ENCODE measurements around the gene TTC28.
"Not testable (repeated sequence)": the region's sequence is repeated elsewhere in the genome, so short reads cannot be mapped to it uniquely, and the experiment has no call there.

Gene TTC28

DNA sequence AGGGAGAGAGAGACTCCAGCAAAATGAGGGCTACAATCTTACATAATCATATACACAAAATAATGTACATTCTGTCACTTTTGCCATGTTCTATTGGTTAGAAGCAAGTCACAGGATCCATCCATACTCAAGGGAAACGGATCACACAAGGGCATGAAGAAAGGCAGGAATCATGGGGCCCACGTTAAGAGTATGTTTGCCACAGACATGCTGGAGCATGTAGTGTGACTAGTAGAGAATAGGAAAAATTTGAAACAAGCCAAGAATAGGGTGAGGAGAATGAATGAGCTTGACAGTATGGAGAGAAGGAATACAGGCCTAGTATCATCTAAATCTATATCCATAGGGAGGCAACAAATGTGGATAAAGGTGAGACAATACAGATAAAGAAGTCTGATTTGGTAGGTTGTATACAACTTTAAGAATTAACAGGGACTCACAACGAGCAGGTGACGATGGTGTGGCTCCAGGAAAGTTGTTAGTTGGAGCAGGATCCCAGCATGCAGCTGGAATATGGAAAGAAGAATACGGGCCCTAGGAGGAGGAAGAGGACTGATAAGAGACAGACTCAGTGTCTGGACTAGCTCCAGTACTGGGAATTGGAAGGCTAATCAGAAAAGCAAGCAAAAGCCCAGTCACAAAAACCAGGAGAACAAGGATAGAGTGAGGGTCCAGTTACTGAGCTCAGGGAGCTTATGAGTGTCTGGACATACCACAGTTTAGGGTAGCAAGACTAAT, 458.8 kb downstream of the TTC28 start:
- TF ChIP-seq, protein P1, sequence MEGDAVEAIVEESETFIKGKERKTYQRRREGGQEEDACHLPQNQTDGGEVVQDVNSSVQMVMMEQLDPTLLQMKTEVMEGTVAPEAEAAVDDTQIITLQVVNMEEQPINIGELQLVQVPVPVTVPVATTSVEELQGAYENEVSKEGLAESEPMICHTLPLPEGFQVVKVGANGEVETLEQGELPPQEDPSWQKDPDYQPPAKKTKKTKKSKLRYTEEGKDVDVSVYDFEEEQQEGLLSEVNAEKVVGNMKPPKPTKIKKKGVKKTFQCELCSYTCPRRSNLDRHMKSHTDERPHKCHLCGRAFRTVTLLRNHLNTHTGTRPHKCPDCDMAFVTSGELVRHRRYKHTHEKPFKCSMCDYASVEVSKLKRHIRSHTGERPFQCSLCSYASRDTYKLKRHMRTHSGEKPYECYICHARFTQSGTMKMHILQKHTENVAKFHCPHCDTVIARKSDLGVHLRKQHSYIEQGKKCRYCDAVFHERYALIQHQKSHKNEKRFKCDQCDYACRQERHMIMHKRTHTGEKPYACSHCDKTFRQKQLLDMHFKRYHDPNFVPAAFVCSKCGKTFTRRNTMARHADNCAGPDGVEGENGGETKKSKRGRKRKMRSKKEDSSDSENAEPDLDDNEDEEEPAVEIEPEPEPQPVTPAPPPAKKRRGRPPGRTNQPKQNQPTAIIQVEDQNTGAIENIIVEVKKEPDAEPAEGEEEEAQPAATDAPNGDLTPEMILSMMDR (IDR thresholded peaks at IDR 0.05; ENCODE audit: insufficient read depth, low read depth, low read length, missing control alignments), result no peak
- H3K4me3 ChIP-seq (ENCODE audit: low read length), result no peak overlapping the region
- DNase-seq (ENCODE audit: low read depth), result peak; percentile 52

DNA sequence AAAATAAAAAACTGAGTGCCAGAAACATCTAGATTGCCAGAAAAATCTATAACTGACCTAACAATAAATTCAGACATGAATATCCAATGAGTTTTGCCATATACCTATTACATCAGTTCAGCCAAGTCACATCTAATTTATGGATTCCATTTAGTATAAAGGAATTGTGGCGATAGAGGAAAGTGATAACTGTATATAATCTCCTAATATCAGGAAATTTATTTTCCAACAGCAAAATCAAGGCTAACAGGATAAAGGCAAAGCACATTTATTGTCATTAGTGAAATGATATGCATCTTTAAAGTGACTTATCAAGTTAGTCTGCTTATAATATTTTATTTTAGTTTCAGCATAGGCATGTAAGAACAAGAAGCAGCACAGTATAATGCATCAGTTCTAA, 462.4 kb downstream of the TTC28 start:
- DNase-seq (ENCODE audit: low read depth), result no peak
- no peak overlapping the region for H3K4me3 ChIP-seq (ENCODE audit: low read length)
- TF ChIP-seq, protein P1 (IDR thresholded peaks at IDR 0.05; ENCODE audit: insufficient read depth, low read depth, low read length, missing control alignments), result no peak

DNA sequence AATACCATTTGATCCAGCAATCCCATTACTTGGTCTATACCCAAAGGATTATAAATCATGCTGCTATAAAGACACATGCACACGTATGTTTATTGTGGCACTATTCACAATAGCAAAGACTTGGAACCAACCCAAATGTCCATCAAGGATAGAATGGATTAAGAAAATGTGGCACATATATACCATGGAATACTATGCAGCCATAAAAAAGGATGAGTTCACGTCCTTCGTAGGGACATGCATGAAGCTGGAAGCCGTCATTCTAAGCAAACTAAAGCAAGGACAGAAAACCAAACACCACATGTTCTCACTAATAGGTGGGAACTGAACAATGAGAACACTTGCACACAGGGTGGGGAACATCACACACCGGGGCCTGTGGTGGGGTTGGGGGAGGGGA, 464.9 kb downstream of the TTC28 start:
- not testable (repeated sequence) for H3K4me3 ChIP-seq (ENCODE audit: low read length); DNase-seq (ENCODE audit: low read depth)

DNA sequence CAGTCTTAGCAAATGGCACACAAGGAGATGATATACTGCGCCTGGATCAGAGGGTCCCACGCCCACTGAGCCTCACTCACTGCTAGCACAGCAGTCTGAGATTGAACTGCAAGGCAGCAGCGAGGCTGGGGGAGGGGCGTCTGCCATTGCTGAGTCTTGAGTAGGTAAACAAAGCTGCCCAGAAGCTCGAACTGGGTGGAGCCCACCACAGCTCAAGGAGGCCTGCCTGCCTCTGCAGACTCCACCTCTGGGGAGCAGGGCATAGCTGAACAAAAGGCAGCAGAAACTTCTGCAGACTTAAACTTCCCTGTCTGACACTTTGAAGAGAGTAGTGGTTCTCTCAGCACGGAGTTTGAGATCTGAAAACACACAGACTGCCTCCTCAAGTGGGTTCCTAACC, 470.2 kb downstream of the TTC28 start:
- not testable (repeated sequence) for H3K4me3 ChIP-seq (ENCODE audit: low read length); DNase-seq (ENCODE audit: low read depth)

DNA sequence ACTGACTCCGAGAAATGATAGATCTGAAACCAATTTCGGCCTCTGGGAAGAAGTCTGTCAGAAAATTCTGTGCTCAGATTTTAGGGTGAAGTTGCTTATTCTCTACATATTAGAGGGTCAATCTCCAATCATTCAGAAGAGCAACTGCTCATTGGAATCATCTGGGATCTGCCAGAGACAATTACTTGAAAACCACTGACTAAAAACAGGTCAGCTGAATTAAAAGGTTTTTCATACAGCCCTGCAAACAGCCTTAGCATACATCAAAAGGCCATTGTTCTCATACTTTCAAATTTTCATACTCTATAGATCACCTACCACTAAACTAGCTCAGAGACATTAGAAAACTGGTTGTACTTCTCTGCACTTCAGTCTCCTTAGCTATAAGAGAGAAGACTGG, 470.9 kb downstream of the TTC28 start:
- H3K4me3 ChIP-seq (ENCODE audit: low read length), result no peak overlapping the region
- TF ChIP-seq, protein P1 (IDR thresholded peaks at IDR 0.05; ENCODE audit: insufficient read depth, low read depth, low read length, missing control alignments), result no peak
- no peak for DNase-seq (ENCODE audit: low read depth)

DNA sequence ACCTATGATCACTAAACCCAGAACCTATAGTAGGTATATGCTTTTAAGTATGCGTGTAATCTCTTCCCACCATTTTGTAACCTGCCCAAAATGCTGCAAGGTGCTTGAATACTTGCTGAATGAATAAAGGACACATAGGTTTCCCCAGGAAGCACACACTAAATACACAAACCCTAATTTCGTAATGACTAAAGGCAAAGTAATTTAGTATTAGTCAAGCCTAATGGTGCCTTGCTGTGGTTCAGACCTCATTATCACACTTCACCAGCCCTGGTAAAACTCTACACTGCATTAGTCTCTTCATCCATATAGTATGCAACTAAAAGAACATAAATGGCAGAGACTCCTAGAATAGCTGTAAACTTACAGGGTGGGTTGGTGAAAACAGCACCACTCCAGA, 471.6 kb downstream of the TTC28 start:
- TF ChIP-seq, protein P1 (IDR thresholded peaks at IDR 0.05; ENCODE audit: insufficient read depth, low read depth, low read length, missing control alignments), result no peak
- peak; percentile 51 for DNase-seq (ENCODE audit: low read depth)
- no peak overlapping the region for H3K4me3 ChIP-seq (ENCODE audit: low read length)

DNA sequence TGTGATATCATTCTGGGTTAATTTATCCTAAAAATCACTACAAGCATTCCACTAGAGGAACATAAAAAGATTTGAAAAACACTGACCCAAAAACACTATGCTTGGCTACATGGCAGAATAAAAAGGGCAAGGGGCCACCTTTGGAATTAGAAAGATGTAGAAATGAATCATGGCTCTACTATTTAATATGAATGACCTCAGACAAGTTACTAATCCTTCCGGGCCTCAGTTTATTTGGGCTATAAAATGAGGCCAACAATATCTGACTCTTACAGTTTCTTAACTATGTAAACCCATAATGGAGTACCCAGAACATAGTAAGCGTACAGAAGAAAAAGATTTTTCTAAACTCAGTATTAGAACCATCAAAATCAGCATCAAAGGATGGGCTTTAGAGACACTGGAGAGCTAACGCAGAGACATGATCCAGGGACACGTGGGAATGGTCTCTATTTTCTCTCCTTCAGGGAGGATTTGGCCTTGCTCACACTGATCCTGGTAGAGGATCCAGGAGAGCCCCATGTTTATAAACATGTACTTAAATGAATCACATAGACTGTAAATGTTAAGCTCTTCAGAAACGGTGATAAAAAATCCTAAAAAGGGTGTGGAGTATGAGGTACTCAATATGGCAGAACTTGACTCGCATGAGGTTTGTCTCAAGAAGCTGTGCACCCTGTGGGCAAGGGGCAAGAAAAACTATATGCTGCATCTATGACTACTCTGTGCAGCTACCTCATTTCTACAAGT, 472.2 kb downstream of the TTC28 start:
- TF ChIP-seq, protein P1 (IDR thresholded peaks at IDR 0.05; ENCODE audit: insufficient read depth, low read depth, low read length, missing control alignments), result no peak
- DNase-seq (ENCODE audit: low read depth), result no peak
- no peak overlapping the region for H3K4me3 ChIP-seq (ENCODE audit: low read length)

DNA sequence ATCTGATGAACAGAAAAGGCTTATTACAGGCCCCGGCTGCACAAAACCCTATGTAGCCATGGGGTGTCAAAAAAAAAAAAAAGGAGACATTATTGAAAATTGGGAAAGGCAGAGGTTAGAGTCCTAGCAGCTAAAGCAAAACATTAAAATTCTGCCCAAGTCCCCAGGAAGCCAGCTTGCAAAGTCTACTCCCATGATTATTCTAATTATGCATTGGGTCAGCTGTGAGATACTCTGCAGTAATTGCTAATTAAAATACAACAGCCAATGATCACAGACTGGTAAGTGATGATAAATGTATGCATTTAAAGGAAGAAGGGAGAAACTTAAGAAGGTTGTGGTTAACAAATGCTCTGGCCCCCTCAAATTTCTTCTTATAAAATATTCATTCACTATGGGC, 473.7 kb downstream of the TTC28 start:
- TF ChIP-seq, protein P1 (IDR thresholded peaks at IDR 0.05; ENCODE audit: insufficient read depth, low read depth, low read length, missing control alignments), result no peak
- no peak for DNase-seq (ENCODE audit: low read depth)

More for the DNA sequence above, 473.7 kb downstream of the TTC28 start:
- no peak overlapping the region for H3K4me3 ChIP-seq (ENCODE audit: low read length)
